GM03348 (cell line): ENCODE data around the gene CRP.
"Not testable (repeated sequence)": the region's sequence is repeated elsewhere in the genome, so short reads cannot be mapped to it uniquely, and the experiment has no call there.

ENCODE experiments used
- DNase-seq: peaks from one replicate; pipeline ENCODE4 v3.0.0; 2012; ENCODE audit warnings: low spot score

CRP gene, protein sequence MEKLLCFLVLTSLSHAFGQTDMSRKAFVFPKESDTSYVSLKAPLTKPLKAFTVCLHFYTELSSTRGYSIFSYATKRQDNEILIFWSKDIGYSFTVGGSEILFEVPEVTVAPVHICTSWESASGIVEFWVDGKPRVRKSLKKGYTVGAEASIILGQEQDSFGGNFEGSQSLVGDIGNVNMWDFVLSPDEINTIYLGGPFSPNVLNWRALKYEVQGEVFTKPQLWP

DNA sequence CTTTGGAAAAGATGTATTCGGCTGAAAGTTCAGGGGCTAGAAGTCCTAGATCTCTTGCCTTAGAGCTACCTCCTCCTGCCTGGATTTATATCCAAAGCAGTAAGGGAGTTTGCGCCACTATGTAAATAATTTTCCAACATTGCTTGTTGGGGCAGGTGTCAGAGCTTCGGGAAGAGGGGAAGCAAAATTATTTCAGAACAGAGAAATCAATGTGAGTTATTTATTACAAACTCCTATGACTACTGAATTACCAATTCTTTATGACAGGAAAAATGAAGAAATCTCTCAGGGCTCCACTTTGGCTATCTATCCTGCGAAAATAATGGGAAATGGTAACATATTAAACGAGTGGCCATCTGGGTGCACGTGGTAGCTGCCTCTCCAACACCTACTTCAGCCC lies at the start of gene CRP:
TSS of gene CRP (minus strand) at position 61 of the 400 bp plus-strand sequence. CDS start 104 bp downstream, outside the sequence.
- no peak for DNase-seq

DNA sequence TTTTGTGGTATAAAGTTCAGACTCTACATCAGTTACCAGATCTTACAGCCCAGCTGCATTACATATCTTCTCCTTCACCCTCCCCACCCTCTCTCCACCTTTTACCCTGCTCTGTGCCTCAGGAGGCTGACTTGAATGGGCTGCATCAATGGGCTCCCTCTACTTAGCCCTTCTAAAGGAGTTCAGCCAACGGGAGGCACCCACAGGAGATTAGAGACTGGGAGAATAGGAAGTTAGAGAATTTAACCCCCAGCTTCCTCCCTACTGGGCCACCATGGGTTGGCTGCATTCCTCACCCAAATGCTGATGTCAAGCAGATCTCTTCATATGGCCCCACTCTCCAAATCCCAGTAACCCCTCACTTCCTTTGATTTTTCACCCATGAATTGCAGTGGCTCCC lies 49.3 kb upstream of the CRP start:
- no peak for DNase-seq

GRCh38 chr1:159756397-159756796 lies 42.0 kb upstream of the CRP start:
- peak; percentile 5 for DNase-seq

DNA sequence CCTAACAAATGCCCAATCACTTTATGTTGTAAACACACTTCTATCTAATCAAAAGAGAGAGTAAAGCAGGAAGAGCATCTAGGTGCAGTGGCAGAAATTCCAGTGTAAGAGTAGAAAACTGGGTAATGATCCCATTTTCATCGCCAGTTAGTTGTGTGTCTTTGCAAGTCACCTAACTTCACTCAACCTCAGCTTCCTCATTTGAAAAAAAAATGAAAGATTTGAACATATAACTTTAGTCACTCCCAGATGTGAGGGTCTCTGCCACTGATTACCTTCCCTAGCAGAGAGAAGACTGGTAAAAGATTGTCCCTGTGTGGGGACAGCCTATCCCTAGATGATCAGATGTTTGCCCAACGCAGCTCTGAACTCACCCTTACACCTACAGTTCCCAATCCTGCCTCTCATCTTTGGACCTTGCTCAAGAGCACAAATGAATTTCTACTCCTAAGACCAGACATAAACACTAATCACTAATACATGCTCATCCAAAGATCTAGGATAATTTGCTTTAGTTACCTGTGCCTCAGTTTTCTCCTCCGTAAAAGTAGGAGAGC lies 41.1 kb upstream of the CRP start:
- DNase-seq = no peak

- no peak for DNase-seq
These were observed 39.0 kb upstream of the CRP start for GRCh38 chr1:159753386-159753785.

DNA sequence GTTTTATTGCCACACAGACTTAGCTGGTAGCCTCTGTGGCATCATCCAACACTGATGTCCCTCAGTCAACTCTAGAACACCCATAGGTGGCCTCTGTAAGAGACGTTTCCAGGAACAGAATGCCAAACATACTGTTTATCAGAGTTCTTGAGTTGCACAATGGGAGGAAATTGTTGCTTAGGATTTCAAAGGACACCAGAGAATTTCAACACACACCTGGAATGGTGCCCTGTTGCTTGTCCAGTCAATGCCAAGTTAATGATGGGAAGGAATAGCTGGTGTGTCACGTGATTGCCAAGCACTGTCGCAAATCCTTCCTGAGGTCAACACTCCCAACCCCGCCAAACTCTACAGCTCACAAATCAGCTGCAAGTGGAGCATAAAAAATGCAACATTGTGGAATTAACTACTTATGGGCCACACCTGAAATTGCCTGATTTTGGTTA lies 37.8 kb upstream of the CRP start:
- DNase-seq = peak; percentile 31

GRCh38 chr1:159751031-159751430 lies 36.6 kb upstream of the CRP start:
- DNase-seq = no peak

GRCh38 chr1:159750621-159751020 lies 36.2 kb upstream of the CRP start:
- no peak for DNase-seq

GRCh38 chr1:159749630-159750029 lies 35.2 kb upstream of the CRP start:
- no peak for DNase-seq

DNA sequence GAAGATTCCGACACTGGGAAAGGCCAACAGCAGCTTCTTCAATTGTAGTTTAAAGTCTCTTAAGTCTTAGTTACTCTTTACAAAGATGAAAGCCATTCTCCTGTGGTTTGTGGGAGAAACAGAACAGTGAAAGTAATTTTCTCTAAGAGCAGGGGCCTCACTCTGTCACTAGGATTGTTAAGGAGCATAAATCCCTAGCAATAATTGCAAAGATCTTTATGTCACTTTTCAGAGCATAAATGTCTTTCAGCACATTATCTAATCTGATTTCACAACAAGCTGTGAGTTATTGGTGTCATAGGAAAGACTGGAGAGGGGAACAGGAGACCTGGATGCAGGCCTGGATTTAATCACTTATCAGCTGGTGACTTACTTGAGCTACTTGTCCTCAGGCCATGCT lies 34.0 kb upstream of the CRP start:
- DNase-seq = no peak

DNA sequence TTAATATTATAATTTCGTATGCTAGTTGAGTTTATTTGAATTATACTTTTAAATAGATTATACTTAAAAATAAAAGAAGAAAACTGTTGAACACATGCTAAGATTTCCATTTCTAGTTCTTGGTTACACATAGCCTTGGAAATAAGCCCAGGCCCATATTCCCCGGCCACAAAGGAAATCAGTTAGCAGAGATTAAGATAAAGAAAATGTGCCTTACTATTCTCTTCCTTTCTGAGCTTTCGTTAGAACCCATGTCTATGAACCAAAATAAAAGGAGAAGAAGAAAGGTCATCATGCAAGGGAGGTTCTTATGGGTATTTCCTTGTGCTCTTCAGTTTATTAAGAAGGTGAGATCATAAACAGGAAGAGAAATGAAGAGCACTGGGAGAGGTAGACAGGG lies 32.3 kb upstream of the CRP start:
- peak; percentile 9 for DNase-seq

DNA sequence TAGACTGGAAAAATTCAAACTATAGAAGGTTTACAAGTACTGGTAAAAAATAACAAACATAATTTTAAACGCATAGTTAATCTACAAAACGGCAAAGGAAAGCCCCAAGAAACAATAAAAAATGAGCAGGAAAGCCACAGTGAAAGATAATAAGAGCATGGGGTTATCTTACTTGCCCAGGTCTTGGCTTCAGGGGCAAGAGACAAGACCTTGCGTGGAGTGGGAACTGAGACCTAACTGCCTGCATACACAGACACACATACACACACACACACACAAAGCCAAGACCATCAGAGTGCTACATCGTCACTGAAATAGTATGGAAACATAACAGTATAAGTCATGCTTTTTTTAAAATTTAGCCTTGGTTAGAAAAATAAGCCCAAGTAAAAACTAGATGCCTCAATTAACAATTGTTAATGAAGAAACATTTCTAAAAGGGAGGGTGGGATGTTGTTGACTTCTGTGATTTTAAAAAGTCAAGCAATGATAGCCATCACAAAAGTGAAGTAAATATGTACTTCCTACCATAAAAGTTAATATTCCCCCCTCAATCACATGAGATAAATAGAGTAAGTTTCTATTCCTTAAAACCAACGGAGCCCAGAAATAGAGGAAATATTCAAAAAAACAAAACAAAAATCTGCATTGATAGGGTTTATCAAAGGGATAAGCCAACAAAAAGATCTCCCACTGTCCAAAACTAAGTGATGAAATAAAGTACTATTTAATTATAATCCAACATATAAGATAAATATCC lies 29.4 kb upstream of the CRP start:
- no peak for DNase-seq

- DNase-seq = no peak
These were observed 23.0 kb upstream of the CRP start for GRCh38 chr1:159737238-159737916.

- DNase-seq = not testable (repeated sequence)
These were observed 8.8 kb upstream of the CRP start for GRCh38 chr1:159723188-159723587.

GRCh38 chr1:159719990-159720389 lies 5.6 kb upstream of the CRP start:
- DNase-seq = no peak

DNA sequence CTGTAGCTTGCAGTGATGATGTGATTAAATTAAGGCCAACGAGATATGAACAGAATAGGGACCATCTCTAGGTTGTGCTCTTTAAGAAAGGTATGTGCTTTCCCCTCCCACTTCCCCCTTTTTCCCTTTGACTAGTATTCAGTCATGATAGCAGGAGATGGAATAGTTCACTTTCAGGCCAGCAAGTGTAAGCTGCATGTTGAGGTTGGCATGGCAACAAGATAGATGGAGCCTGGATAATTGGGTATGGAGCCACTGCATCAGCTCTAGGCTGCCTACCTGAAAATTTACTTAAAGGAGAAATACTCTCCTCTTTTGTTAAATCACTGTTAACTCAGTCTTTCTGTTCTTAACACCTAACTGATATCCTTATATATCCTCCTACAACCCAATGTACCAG lies 1.5 kb upstream of the CRP start:
- no peak for DNase-seq

- no peak for DNase-seq
These were observed 2.3 kb downstream of the CRP start for GRCh38 chr1:159712080-159712479.

DNA sequence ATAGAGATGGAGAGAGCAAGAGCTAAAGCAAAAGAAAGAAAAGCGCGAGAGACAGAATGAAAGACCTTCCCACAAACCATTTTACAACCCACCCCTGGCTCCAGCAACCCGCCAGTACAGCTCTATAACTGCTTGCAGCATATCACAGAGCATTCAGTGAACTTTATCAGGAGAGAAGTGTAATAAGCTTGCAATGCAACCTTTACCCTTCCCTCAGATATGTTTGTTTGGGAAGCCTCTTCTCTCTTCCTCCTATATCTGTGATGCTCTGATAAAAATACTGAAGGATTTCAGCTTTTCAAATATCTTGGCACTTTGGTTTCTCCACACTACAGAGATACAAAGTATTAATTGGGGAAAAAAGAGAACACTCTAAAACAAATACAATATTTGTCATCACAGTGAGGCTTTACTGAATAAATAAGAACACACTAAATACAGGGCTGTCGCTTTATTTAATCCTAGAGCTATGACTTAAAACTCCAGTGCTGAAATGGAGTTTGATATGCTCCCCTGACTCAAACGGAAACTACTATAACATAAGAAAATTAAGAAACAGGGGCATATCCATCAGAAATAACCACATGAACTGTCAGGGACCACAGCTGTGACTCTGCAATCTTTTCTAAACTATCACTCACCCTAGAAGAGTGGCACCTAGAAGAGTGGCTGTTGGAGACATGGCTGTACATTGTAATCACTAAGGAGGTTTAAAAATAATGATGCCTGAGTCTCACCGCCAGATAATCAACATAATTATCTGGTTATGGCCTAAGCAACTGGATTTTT lies 6.7 kb downstream of the CRP start:
- DNase-seq = no peak

GRCh38 chr1:159705904-159706256 lies 8.5 kb downstream of the CRP start:
- DNase-seq = no peak

DNA sequence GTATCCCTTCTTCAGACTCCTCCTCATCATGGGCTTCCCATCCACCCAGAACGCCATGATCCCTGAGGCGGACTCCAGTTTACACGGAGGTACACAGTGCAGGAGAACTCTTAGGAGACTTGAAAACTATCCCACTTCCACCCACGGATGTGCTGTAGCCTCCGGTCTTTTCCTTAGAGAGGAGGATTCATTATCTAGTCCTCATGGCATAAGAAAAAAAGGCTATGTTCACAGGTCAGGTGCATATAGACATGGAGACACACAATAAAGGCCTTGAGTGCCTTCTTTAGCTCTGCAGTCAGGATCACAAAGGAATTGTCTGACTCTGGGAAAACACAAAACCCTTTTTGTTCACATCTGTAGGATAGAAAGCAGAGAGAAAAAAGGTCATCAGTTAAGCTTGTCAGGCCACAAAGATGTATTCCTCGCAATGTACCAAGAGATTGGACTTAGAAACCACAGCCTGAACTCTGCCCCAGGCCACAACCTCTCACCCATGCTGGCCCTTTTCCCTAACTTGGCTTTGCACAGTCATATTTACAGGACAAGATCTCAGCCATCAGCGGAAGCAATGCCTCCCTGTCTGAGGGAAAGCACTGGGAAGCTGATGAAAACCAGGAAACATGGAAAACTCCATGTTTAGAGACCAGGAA lies 9.0 kb downstream of the CRP start:
- no peak for DNase-seq

DNA sequence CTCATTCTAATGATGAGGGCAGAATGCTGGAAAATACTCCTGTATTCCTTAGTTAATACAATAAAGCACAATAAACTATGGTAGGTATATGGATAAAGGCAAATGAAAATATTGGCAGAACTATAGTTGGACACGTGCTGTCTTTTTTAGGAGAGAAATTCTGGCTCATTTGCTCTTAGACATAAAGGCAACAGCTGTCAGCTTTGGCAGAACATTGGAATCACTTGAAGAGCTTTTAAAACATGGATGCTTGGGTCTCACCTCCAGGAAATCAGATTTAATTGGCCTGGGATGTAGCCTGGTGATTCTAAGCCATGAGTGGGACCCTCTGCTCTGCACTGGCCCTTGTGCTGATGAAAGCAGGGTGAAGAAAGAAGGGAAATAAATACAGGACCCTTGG lies 9.9 kb downstream of the CRP start:
- no peak for DNase-seq

GRCh38 chr1:159700312-159700711 lies 14.1 kb downstream of the CRP start:
- no peak for DNase-seq
